Measurements from ENCODE around the gene FAM221B. TPM values are rescaled to one million over a fixed set of nuclear protein-coding genes. Genes with fewer than 3 reads are reported as not detected.

Gene FAM221B
- total RNA-seq, 4 donors from 2014 or later = not detected

DNA sequence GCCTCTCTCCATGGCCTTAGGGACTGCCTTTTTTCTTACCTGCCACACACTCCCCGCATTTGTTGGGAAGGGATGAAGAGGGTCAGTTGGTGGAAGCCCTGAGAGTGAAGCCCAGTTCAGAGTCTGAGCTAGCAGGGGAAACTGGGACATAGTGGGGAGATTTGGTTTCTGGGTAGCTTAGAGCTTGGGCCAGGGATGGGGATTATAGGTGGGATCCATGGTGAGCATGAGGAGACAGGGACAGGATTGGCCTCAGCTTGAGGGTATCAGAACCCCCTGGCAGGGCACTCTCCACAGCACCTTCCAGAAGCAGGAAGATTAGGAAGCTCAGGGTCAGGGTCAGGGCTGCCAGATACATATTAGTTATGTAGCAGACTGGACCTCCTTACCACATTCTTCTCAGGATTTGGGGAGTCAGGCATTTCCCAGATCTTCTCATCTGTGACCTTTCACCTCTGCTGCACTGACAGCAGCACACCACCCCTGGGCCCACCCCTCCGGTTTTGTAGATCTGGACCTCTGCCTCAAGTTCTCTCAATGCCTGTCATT lies 23.8 kb upstream of the FAM221B start:
- Histone ChIP-seq H3K36me3 (peaks cover 6% of the 10 kb centered on the region), H3K9me3 (no peaks in the 10 kb centered on the region), H3K4me1 (peaks cover 4% of the 10 kb centered on the region), H3K4me3 (no peak overlapping the region), H3K27ac (no peak overlapping the region), H3K27me3 (no peaks in the 10 kb centered on the region)
- no peak for DNase-seq (ENCODE audit: low spot score in 2 of 2)
- TF ChIP-seq EP300 (IDR thresholded peaks at IDR 0.05) (no peak), POLR2AphosphoS5 (IDR thresholded peaks at IDR 0.05) (no peak), POLR2A (IDR thresholded peaks at IDR 0.05) (no peak)
- TF ChIP-seq, protein P1, sequence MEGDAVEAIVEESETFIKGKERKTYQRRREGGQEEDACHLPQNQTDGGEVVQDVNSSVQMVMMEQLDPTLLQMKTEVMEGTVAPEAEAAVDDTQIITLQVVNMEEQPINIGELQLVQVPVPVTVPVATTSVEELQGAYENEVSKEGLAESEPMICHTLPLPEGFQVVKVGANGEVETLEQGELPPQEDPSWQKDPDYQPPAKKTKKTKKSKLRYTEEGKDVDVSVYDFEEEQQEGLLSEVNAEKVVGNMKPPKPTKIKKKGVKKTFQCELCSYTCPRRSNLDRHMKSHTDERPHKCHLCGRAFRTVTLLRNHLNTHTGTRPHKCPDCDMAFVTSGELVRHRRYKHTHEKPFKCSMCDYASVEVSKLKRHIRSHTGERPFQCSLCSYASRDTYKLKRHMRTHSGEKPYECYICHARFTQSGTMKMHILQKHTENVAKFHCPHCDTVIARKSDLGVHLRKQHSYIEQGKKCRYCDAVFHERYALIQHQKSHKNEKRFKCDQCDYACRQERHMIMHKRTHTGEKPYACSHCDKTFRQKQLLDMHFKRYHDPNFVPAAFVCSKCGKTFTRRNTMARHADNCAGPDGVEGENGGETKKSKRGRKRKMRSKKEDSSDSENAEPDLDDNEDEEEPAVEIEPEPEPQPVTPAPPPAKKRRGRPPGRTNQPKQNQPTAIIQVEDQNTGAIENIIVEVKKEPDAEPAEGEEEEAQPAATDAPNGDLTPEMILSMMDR (IDR thresholded peaks at IDR 0.05) = no peak
- WGBS = 86% methylated on average over 2 of the region's 2 CpGs

DNA sequence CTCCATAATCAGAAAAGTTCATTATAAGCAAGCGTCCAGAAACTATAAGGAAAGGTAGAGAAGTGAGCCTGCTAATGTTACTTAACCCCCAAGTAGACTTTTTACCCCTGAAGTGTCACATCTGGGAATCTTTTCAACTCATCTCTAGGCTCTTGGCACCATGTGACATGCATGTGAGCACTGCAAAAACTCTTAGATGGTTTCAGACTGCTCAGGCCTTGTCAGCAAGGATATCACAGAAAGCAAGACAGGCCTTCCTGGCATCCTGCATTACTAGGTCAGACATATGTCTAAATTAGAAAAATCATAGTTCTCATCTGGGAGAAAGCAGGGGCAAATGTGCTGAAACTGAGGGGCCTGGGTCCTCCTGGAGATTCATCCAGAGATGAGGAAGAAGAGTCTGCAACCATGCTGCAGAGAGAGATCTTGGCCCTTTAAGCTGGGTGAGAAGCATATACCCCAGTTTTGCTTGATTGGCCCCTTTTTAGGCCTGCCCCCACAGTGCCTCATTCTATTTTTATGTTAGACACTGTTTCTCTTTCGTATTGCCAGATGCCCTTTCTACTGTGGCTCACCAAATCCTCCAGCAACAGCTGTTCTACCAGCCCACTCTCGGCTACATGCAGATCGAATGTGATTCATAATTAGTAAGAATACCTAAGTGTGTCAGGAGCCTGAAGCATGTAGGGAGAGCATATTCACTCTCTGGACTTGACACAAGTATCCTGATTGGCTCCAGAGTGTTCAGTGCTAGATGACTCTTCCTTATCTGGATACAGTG lies 19.4 kb upstream of the FAM221B start:
- no peak overlapping the region for H3K4me3 ChIP-seq
- peaks cover 2% of the 10 kb centered on the region for H3K36me3 ChIP-seq
- 57% methylated on average over 4 of the region's 4 CpGs for WGBS
- TF ChIP-seq, protein P1 (IDR thresholded peaks at IDR 0.05) = no peak
- TF ChIP-seq EP300 (IDR thresholded peaks at IDR 0.05) = no peak
- no peak for TF ChIP-seq POLR2AphosphoS5 (IDR thresholded peaks at IDR 0.05)
- no peak for TF ChIP-seq POLR2A (IDR thresholded peaks at IDR 0.05)
- H3K4me1 ChIP-seq = peaks cover 43% of the 10 kb centered on the region
- H3K27ac ChIP-seq = no peak overlapping the region
- no peaks in the 10 kb centered on the region for H3K27me3 ChIP-seq
- H3K9me3 ChIP-seq = no peaks in the 10 kb centered on the region
- DNase-seq (ENCODE audit: low spot score in 2 of 2) = peak in 1 of 2 donors; percentile 5

DNA sequence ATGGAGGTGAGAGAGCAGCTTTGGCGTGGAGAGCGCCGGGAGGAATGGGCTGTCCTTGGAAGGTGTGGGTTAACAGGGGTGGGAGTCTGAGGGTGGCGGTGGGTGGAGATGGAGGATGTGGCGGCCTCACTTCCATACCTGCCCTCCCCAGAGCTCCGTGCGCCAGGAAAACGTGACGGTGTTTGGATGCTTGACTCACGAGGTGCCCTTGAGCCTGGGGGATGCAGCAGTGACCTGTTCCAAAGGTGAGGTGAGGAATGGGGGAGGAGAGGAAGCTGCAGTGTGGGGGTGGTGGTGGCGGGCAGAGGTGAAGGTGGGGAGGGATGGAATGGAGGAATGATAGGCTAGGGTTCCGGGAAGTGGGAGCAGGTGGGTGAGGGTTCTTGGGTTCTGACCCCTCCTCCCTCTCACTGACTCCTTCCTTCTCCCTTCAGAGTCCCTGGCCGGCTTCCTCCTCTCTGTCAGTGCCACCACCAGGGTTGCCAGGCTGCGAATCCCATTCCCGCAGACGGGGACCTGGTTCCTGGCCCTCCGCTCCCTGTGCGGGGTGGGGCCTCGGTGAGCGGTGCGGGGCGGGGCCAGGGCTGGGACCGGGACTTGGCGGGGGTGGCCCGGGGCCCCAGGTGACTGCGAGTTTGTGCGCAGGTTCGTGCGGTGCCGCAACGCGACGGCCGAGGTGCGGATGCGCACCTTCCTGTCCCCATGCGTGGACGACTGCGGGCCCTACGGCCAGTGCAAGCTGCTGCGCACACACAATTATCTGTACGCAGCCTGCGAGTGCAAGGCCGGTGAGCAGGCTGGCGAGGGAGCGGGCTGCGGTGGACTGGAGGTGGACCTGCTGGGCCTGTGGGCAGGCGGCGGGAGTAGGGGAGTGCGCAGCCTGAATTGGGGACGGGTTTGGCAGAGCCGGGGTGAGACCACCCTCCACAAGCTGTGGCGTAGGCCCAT lies 17.6 kb upstream of the FAM221B start:
- TF ChIP-seq POLR2AphosphoS5 (IDR thresholded peaks at IDR 0.05) = no peak
- TF ChIP-seq, protein P1 (IDR thresholded peaks at IDR 0.05) = no peak
- no peak for TF ChIP-seq POLR2A (IDR thresholded peaks at IDR 0.05)
- Histone ChIP-seq H3K4me1 (peaks cover 52% of the 10 kb centered on the region), H3K36me3 (no peaks in the 10 kb centered on the region), H3K9me3 (no peaks in the 10 kb centered on the region), H3K27ac (peak overlapping the region; percentile 64), H3K27me3 (no peaks in the 10 kb centered on the region), H3K4me3 (peak overlapping the region; percentile 35)
- DNase-seq (ENCODE audit: low spot score in 2 of 2) = no peak
- 49% methylated on average over 18 of the region's 53 CpGs for WGBS

DNA sequence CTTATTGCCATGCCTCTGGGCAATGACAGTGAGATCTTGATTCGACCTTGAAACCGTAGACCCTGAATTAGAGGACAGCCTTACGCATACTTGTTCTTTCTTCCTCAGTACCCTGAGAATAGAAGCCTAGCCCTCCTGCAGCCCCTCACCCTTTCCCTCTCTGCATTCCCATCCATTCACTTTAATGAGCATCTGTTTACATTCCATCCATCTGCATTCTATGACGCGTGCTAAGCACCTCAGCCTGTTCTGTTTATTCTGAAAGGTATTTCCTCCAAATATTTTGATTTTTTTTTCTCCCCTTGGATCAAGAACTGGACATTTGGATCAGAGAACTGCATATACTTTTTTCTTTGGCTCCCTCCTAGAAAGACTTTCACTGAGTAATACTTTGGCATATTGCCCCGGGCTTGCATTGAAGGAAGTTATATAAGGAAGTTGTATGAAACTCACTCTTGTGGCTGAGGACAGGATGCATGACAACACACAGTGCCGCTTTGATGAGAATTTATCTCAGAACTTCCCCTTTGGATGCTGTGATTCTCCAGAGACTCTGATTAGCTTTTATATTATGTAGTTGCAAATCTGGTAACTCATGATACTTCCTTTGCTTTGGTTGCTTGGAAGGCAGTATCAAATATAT lies 16.2 kb upstream of the FAM221B start:
- Histone ChIP-seq H3K27me3 (no peaks in the 10 kb centered on the region), H3K27ac (peak overlapping the region; percentile 66), H3K4me1 (peaks cover 53% of the 10 kb centered on the region), H3K9me3 (no peaks in the 10 kb centered on the region), H3K36me3 (no peaks in the 10 kb centered on the region), H3K4me3 (no peak overlapping the region)
- DNase-seq (ENCODE audit: low spot score in 2 of 2) = no peak
- 27% methylated on average over 7 of the region's 7 CpGs for WGBS
- TF ChIP-seq, protein P1 (IDR thresholded peaks at IDR 0.05) = no peak
- TF ChIP-seq POLR2A (IDR thresholded peaks at IDR 0.05) = no peak
- no peak for TF ChIP-seq POLR2AphosphoS5 (IDR thresholded peaks at IDR 0.05)
- TF ChIP-seq EP300 (IDR thresholded peaks at IDR 0.05) = no peak
